Endothelial cell of umbilical vein (primary cell): ENCODE measurements around the gene CCDC91. TPM values are rescaled to one million over a fixed set of nuclear protein-coding genes. Genes with fewer than 3 reads are reported as not detected.

Source experiments
- BruUV-seq: library from RNA; stranded (reverse); fragments of 400-500 nt; replicated peaks from 2 replicates; lab custom pipeline; 2021; lab: Mats Ljungman, UMichigan
- CTCF ChIA-PET: fragments of 300-600, 350-600 bp; sonication (Branson Sonifier 250); formaldehyde crosslinking; loops from one replicate; lab custom pipeline; 2021; ENCODE audit warnings: antibody characterized with exemption, inconsistent platforms; lab: Charles Lee
- POLR2A ChIA-PET: fragments of 300-600, 350-600 bp; sonication (Branson Sonifier 250); formaldehyde crosslinking; loops from one replicate; lab custom pipeline; 2021; ENCODE audit warnings: antibody characterized with exemption, inconsistent platforms; lab: Charles Lee
- DNase-seq: peaks from one replicate; pipeline ENCODE4 v3.0.0-alpha.2; 2011; ENCODE audit warnings: low read depth, low spot score
- FAIRE-seq: peaks from 2 replicates; lab custom pipeline; 2011; peaks lifted over from hg19 to GRCh38; lab: Jason Lieb, UNC
- H2AFZ ChIP-seq: 2 replicates; pipeline ENCODE4 v1.6.0; 2012; ENCODE audit warnings: low read depth, low read length, control low read depth, inconsistent platforms
- H3K27ac ChIP-seq: 2 replicates; pipeline ENCODE4 v1.5.1; 2011; ENCODE audit warnings: low read depth, mild to moderate bottlenecking, control low read depth, low read length, moderate library complexity; ENCODE audit not compliant: insufficient read depth
- H3K27me3 ChIP-seq, 2 experiments: 2 replicates each; pipeline versions ENCODE4 v1.6.0 to v1.6.1; 2011; ENCODE audit warnings: low read length in 2 of 2, mixed read lengths in 1 of 2; ENCODE audit not compliant: control insufficient read depth in 2 of 2, insufficient read depth in 2 of 2
- H3K36me3 ChIP-seq, 2 experiments: 2 replicates in 1 of 2; 3 replicates in 1 of 2; pipeline ENCODE4 v1.5.1; 2011; ENCODE audit warnings: low read length in 2 of 2, mild to moderate bottlenecking in 1 of 2, moderate library complexity in 1 of 2; ENCODE audit not compliant: control insufficient read depth in 2 of 2, insufficient read depth in 2 of 2; ENCODE audit errors: extremely low read depth in 1 of 2
- H3K4me1 ChIP-seq: 3 replicates; pipeline ENCODE4 v1.5.1; 2011; ENCODE audit warnings: mild to moderate bottlenecking, low read length; ENCODE audit not compliant: control insufficient read depth, insufficient read depth; ENCODE audit errors: extremely low read depth
- H3K4me2 ChIP-seq: 2 replicates; pipeline ENCODE4 v1.6.1; 2011; ENCODE audit warnings: low read length, control low read depth, mixed read lengths; ENCODE audit not compliant: insufficient read depth
- H3K4me3 ChIP-seq, 3 experiments: fragments of 200-600 bp in 1 of 3; sonication (generic), shearing (Covaris generic) in 1 of 3; replicated peaks in 1 of 3; 2 replicates each; pipeline ENCODE4 v1.5.1; 2011 to 2016; ENCODE audit warnings: control low read depth in 3 of 3, low read length in 3 of 3, mild to moderate bottlenecking in 2 of 3, inconsistent platforms in 1 of 3, low read depth in 1 of 3, moderate library complexity in 1 of 3; ENCODE audit not compliant: insufficient read depth in 1 of 3
- H3K79me2 ChIP-seq: 2 replicates; pipeline ENCODE4 v1.6.0; 2012; ENCODE audit warnings: low read length, inconsistent platforms; ENCODE audit not compliant: control insufficient read depth, insufficient read depth
- H3K9ac ChIP-seq: replicated peaks from 2 replicates; pipeline ENCODE3; 2011; ENCODE audit warnings: low read length, control low read depth; ENCODE audit not compliant: insufficient read depth; ENCODE audit errors: extremely low read depth
- H3K9me1 ChIP-seq: replicated peaks from 3 replicates; pipeline ENCODE4 v1.6.0; 2011; ENCODE audit warnings: mild to moderate bottlenecking, low read length; ENCODE audit not compliant: control insufficient read depth, insufficient read depth; ENCODE audit errors: extremely low read depth
- H3K9me3 ChIP-seq: replicated peaks from 2 replicates; pipeline ENCODE4 v1.5.1; 2012; ENCODE audit warnings: low read length, inconsistent platforms; ENCODE audit not compliant: control insufficient read depth, insufficient read depth
- H4K20me1 ChIP-seq: replicated peaks from 2 replicates; pipeline ENCODE3; 2011; ENCODE audit warnings: mild to moderate bottlenecking, low read length; ENCODE audit not compliant: control insufficient read depth, insufficient read depth; ENCODE audit errors: extremely low read depth
- CTCF ChIP-seq, 2 donors: IDR thresholded peaks; 1 replicate in 1 of 2; 2 replicates in 1 of 2; pipeline ENCODE4 v1.5.1; 2011; ENCODE audit warnings: low read length in 2 of 2, mild to moderate bottlenecking in 2 of 2, moderate library complexity in 2 of 2, control low read depth in 1 of 2, inconsistent platforms in 1 of 2, low read depth in 1 of 2; ENCODE audit not compliant: insufficient read depth in 1 of 2; ENCODE audit errors: extremely low read depth in 1 of 2
- EZH2 ChIP-seq: IDR thresholded peaks from 2 replicates; pipeline ENCODE4 v1.6.1; 2012; ENCODE audit warnings: borderline replicate concordance, low read depth, mild to moderate bottlenecking, moderate library complexity, low read length, inconsistent platforms; ENCODE audit not compliant: severe bottlenecking
- FOS ChIP-seq: IDR thresholded peaks from 2 replicates; pipeline ENCODE4 v1.6.1; 2011; ENCODE audit warnings: mild to moderate bottlenecking, low read length, moderate library complexity, borderline replicate concordance; ENCODE audit not compliant: insufficient read depth
- GATA2 ChIP-seq: IDR thresholded peaks from 2 replicates; pipeline ENCODE4 v1.7.0; 2011; ENCODE audit warnings: low read depth, mild to moderate bottlenecking, moderate library complexity, mixed read lengths, low read length; ENCODE audit not compliant: insufficient read length, insufficient read depth
- JUN ChIP-seq: IDR thresholded peaks from 2 replicates; pipeline ENCODE4 v1.6.1; 2011; ENCODE audit warnings: borderline replicate concordance, low read depth; ENCODE audit not compliant: insufficient read length, insufficient read depth
- MAX ChIP-seq: IDR thresholded peaks from 2 replicates; pipeline ENCODE4 v1.6.1; 2011; ENCODE audit not compliant: insufficient read depth, insufficient read length
- MYC ChIP-seq: IDR thresholded peaks from one replicate; pipeline ENCODE4 v1.6.1; 2011; ENCODE audit warnings: mild to moderate bottlenecking, low read depth, low read length
- POLR2A ChIP-seq: IDR thresholded peaks from 2 replicates; pipeline ENCODE4 v1.6.1; 2012; ENCODE audit warnings: low read depth, mild to moderate bottlenecking, control low read depth, low read length
- POLR2AphosphoS5 ChIP-seq: IDR thresholded peaks from 2 replicates; pipeline ENCODE4 v1.6.1; 2012; ENCODE audit warnings: low read depth, mild to moderate bottlenecking, control low read depth, low read length, moderate library complexity; ENCODE audit not compliant: insufficient read depth
- dilution Hi-C: fragments of 300-500 bp; cut with MboI; formaldehyde crosslinking; loops from one replicate; pipeline ENCODE4 v1.15.0; 2019; ENCODE audit warnings: low sequenced_read_pairs; ENCODE audit not compliant: extremely low pct_ligation_motif_present
- intact Hi-C: fragments of 100-400 bp; cut with micrococcal nuclease; formaldehyde crosslinking; loops from one replicate; pipeline ENCODE4 v1.10.0; 2022
- polyA plus RNA-seq, 4 experiments: library from polyadenylated mRNA; depleted of rRNA in 3 of 4; stranded (reverse) in 3 of 4; unstranded in 1 of 4; fragments of >200 nt; gene quantifications; 2 replicates each; pipeline versions ENCODE4 v1.2.1 to v1.2.3, GENCODE V29; 2011 to 2012; ENCODE audit warnings: missing spikeins in 1 of 4
- total RNA-seq: library from RNA; stranded (reverse); gene quantifications from 2 replicates; pipeline ENCODE4 v1.2.3, GENCODE V29; 2021

Gene CCDC91
- total and polyA plus RNA-seq, 2 donors (not counting 3 experiments of a cell fraction or from before 2014, with no cell fraction given): 3.8 to 10.5 TPM

GRCh38 chr12:28294300-28294699 is 104.0 kb downstream of the CCDC91 start:
- no peaks in the 10 kb centered on the region for H3K9me1 ChIP-seq
- H3K9me3 ChIP-seq: no peaks in the 10 kb centered on the region
- dilution Hi-C loops: no loop called here
- no peak overlapping the region for H3K27ac ChIP-seq
- H3K4me2 ChIP-seq: no peak overlapping the region
- H3K4me3 ChIP-seq: no peak overlapping the region
- H3K4me1 ChIP-seq: no peaks in the 10 kb centered on the region
- TF ChIP-seq GATA2 (no peak), JUN (no peak)
- no peak overlapping the region for H2AFZ ChIP-seq
- no TSS peak for BruUV-seq
- no peaks in the 10 kb centered on the region for H3K36me3 ChIP-seq
- no peaks in the 10 kb centered on the region for H3K27me3 ChIP-seq
- DNase-seq: no peak
- H3K9ac ChIP-seq: no peak overlapping the region
- FAIRE-seq: no peak
- H4K20me1 ChIP-seq: no peaks in the 10 kb centered on the region
- POLR2A ChIA-PET: no interaction called here
- intact Hi-C loops: no loop called here
- CTCF ChIA-PET: interaction anchor here (1.2 to 1.6 kb wide), 2 partner anchors 14 to 578 kb away, joined by 3 read pairs; no protein-coding TSS in a partner anchor
- H3K79me2 ChIP-seq: no peaks in the 10 kb centered on the region

GRCh38 chr12:28296287-28296686 is 106.0 kb downstream of the CCDC91 start:
- Histone ChIP-seq H3K9me1 (no peaks in the 10 kb centered on the region), H3K9me3 (no peaks in the 10 kb centered on the region), H3K36me3 (no peaks in the 10 kb centered on the region), H3K27me3 (no peaks in the 10 kb centered on the region), H3K4me1 (no peaks in the 10 kb centered on the region), H3K27ac (no peak overlapping the region), H3K4me3 (no peak overlapping the region), H3K4me2 (no peak overlapping the region), H4K20me1 (no peaks in the 10 kb centered on the region), H2AFZ (no peak overlapping the region), H3K9ac (no peak overlapping the region), H3K79me2 (no peaks in the 10 kb centered on the region)
- no TSS peak for BruUV-seq
- DNase-seq (no peak), FAIRE-seq (no peak)
- dilution Hi-C loops: no loop called here
- TF ChIP-seq GATA2: no peak
- no peak for TF ChIP-seq JUN
- no peak for TF ChIP-seq MYC
- TF ChIP-seq MAX: no peak
- no peak for TF ChIP-seq FOS
- TF ChIP-seq POLR2AphosphoS5: no peak
- no peak for TF ChIP-seq EZH2
- no peak for TF ChIP-seq POLR2A
- TF ChIP-seq CTCF (IDR thresholded peaks at IDR 0.05; ENCODE audit: extremely low read depth in 1 of 2, insufficient read depth in 1 of 2, low read depth in 1 of 2, low read length in 2 of 2): no peak
- ChIA-PET POLR2A (no interaction called here), CTCF (no interaction called here)
- intact Hi-C loops: no loop called here
